A549 (cell line): Measurements from ENCODE around the gene GALNT16.

Experiments
- CHD4 ChIP-seq: fragments of 200-600 bp; sonication (generic); IDR thresholded peaks from 2 replicates; pipeline ENCODE4 v1.6.1; 2016; ENCODE audit warnings: antibody characterized with exemption, mild to moderate bottlenecking, borderline replicate concordance
- HDAC2 ChIP-seq: fragments of 200-600 bp; sonication (generic); IDR thresholded peaks from 2 replicates; pipeline ENCODE4 v1.6.1; 2016
- MAFK ChIP-seq: fragments of 450-650 bp; IDR thresholded peaks from 2 replicates; pipeline ENCODE4 v1.6.1; 2014; ENCODE audit not compliant: partially characterized antibody
- MAZ ChIP-seq: fragments of 150-350 bp; IDR thresholded peaks from 2 replicates; pipeline ENCODE4 v1.6.1; 2014; ENCODE audit warnings: antibody characterized with exemption, low read depth, low read length, borderline replicate concordance
- MYC ChIP-seq: IDR thresholded peaks from 2 replicates; pipeline ENCODE4 v1.6.1; 2012; ENCODE audit warnings: mild to moderate bottlenecking, inconsistent platforms, low read length, improper control_type of control experiment, borderline replicate concordance
- POLR2A ChIP-seq: IDR thresholded peaks from 2 replicates; pipeline ENCODE4 v1.6.1; 2012; ENCODE audit warnings: mild to moderate bottlenecking, low read length
- RFX5 ChIP-seq: fragments of 450-650 bp; IDR thresholded peaks from 2 replicates; pipeline ENCODE4 v1.7.1; 2014; ENCODE audit warnings: antibody characterized with exemption, mild to moderate bottlenecking, moderate library complexity
- RNF2 ChIP-seq: fragments of 200-600 bp; sonication (generic); IDR thresholded peaks from 2 replicates; pipeline ENCODE4 v1.6.1; 2016; ENCODE audit warnings: low read depth, mild to moderate bottlenecking, antibody characterized with exemption, moderate library complexity, borderline replicate concordance
- ZNF302 ChIP-seq: fragments of 250-450 bp; sonication (Bioruptor Pico); IDR thresholded peaks from 2 replicates; pipeline ENCODE4 v1.9.0; 2021; ENCODE audit warnings: inconsistent platforms, mild to moderate bottlenecking, moderate library complexity
- TF ChIP-seq, protein P1 (sequence below): fragments of >200 bp; sonication (Bioruptor Twin); formaldehyde crosslinking; IDR thresholded peaks from 3 replicates; pipeline ENCODE4 v1.5.1; 2016
- TF ChIP-seq, protein P2 (sequence below): fragments of >200 bp; sonication (Bioruptor Twin); formaldehyde crosslinking; IDR thresholded peaks from 2 replicates; pipeline ENCODE4 v1.6.1; 2016

DNA sequence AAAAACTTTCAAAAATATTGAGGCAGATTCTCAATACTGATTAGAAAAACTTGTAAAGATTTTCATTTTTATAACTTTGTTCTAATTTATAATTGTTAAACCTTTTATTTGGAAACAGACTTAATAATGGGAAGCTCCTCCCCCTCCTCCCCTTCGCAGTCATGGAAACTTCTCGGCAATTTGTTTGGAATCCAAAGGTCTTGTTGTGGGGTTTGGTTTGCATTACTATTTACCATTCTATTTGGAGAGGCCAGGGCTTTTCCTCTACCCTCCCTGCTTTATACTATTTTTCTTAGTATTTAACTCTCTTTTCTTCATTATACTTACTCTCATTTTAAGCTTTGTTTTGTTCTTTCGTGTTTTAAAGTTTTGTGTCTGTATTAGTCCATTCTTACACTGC, 144.5 kb downstream of the GALNT16 start:
- TF ChIP-seq ZNF302 (CRISPR knock-in tag): no peak
- TF ChIP-seq RNF2: no peak
- TF ChIP-seq, protein P1, sequence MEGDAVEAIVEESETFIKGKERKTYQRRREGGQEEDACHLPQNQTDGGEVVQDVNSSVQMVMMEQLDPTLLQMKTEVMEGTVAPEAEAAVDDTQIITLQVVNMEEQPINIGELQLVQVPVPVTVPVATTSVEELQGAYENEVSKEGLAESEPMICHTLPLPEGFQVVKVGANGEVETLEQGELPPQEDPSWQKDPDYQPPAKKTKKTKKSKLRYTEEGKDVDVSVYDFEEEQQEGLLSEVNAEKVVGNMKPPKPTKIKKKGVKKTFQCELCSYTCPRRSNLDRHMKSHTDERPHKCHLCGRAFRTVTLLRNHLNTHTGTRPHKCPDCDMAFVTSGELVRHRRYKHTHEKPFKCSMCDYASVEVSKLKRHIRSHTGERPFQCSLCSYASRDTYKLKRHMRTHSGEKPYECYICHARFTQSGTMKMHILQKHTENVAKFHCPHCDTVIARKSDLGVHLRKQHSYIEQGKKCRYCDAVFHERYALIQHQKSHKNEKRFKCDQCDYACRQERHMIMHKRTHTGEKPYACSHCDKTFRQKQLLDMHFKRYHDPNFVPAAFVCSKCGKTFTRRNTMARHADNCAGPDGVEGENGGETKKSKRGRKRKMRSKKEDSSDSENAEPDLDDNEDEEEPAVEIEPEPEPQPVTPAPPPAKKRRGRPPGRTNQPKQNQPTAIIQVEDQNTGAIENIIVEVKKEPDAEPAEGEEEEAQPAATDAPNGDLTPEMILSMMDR: no peak
- TF ChIP-seq RFX5: no peak
- TF ChIP-seq, protein P2, sequence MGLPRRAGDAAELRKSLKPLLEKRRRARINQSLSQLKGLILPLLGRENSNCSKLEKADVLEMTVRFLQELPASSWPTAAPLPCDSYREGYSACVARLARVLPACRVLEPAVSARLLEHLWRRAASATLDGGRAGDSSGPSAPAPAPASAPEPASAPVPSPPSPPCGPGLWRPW: no peak
- TF ChIP-seq MAFK: no peak
- TF ChIP-seq CHD4: no peak
- no peak for TF ChIP-seq HDAC2
- no peak for TF ChIP-seq MAZ
- no peak for TF ChIP-seq MYC
- TF ChIP-seq POLR2A: no peak
